HG03558 (cell line): ENCODE measurements around the gene SLC13A4.

Experiments used
- ATAC-seq: cut with Tn5 transposase; IDR thresholded peaks from one replicate; pipeline ENCODE4 v1.9.1; 2021; ENCODE audit warnings: moderate number of reproducible peaks; ENCODE audit not compliant: unreplicated experiment; ENCODE audit errors: extremely low read depth

The SLC13A4 gene

GRCh38 chr7:135721198-135721820 lies 6.7 kb downstream of the SLC13A4 start:
- no peak for ATAC-seq

DNA sequence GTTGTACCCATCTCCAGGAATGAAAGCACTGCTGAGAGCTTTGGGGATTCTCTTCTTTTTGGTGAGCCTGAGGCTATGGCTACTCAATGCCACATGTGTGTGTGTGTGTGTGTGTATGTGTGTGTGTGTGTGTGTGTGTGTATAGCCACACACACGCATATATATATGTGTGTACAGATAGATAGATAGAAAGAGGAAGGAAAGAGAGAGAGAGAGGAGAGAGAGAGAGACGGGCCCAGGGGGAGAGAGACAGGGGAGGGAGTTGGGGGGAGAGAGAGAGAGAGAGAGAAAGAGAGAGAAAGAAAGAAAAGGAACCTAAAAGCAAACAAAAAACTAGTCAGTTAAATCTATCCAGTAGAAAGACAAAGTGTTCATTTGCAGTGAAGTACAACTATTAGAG lies 8.3 kb downstream of the SLC13A4 start:
- ATAC-seq: no peak

GRCh38 chr7:135718794-135719437 lies 9.1 kb downstream of the SLC13A4 start:
- no peak for ATAC-seq

- ATAC-seq: no peak
Observed at GRCh38 chr7:135718219-135718618, 9.8 kb downstream of the SLC13A4 start.

GRCh38 chr7:135717693-135718092 lies 10.3 kb downstream of the SLC13A4 start:
- ATAC-seq: no peak

DNA sequence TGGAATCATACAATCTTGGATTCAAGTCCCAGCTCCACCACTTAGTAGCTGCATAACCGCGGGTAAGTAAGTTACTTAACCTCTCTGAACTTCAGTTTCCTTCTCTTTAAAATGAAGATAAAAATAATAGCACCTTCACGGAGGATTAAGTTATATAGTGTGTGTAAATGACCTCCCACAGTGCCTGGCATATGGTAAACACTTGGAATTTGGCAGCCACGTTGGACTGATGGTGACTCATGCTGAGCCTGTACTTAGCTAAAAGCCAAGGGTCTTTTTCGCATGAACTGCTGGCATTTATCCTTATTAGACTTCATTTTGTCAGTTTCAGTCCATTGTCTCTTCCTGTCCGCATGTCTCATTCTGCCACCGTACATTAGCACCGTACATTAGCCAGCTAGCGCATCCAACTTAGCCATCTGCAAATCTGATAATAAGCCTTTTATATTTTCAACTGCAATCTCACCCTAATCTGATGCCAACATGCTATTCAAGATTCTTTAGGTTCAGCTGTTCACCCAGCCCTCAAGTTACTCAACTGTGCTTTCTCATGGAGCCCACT lies 11.2 kb downstream of the SLC13A4 start:
- no peak for ATAC-seq

GRCh38 chr7:135715673-135716072 lies 12.3 kb downstream of the SLC13A4 start:
- ATAC-seq: no peak

DNA sequence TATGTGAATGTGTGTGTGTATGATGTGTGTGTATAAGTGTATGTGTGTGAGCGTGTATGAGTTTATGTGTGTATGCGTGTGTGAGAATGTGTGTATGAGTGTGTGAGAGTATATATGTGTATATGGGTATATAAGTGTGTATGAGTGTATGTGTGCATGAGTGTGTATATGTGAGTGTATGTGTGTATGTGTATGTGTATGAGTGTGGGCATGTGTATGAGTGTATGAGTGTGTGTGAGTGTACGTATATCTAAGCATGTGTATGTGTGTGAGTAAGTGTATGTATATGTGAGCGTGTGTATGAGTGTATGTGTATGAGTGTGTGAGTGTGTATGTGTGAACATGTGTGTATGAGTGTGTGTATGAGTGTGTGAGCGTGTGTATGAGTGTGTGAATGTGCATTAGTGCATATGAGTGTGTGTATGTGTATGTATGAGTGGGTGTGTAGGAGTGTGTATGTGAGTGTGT lies 12.9 kb downstream of the SLC13A4 start:
- ATAC-seq: no peak

- ATAC-seq: no peak
Observed at GRCh38 chr7:135714534-135715009, 13.4 kb downstream of the SLC13A4 start.

GRCh38 chr7:135713836-135714470 lies 14.0 kb downstream of the SLC13A4 start:
- ATAC-seq: no peak

- ATAC-seq: no peak
Observed at GRCh38 chr7:135712796-135713195, 15.2 kb downstream of the SLC13A4 start.

- no peak for ATAC-seq
Observed at GRCh38 chr7:135712182-135712782, 15.7 kb downstream of the SLC13A4 start.

DNA sequence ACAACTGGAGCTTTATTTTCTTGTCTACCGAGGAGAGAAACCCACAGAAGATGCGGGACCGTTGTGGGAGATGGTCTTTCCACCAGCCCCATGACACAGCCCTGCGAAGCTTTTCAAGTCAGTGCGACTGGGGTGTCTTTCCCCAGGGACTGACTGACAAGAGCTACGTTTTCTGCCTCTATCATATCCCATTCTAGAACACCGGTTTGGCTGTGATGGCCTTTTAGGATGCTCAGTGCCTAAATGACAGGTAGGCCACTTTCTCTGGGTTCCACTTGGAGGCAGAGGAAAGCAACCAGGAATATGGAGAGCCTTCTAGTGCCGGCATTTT lies 16.9 kb downstream of the SLC13A4 start:
- no peak for ATAC-seq

- no peak for ATAC-seq
Observed at GRCh38 chr7:135710417-135711138, 17.4 kb downstream of the SLC13A4 start.

DNA sequence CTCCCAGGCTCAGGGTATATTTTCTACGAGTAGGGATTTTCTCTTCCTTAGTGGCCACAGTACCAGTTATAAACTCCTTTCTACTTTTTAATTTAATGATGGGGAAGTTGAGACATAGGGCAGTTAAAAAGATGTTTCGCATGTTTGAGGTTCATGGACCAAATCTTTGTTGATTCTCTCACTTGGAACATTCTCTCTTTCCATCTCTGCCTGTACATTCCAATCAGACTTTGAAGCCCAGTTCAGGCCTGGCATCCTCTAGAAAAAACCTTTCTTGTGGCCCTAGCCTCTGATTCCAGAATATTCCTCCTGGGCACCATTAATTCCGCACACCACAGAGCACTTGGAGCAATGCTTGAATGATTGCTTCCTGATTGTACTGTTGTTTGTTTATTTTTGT lies 18.5 kb downstream of the SLC13A4 start:
- ATAC-seq: no peak

DNA sequence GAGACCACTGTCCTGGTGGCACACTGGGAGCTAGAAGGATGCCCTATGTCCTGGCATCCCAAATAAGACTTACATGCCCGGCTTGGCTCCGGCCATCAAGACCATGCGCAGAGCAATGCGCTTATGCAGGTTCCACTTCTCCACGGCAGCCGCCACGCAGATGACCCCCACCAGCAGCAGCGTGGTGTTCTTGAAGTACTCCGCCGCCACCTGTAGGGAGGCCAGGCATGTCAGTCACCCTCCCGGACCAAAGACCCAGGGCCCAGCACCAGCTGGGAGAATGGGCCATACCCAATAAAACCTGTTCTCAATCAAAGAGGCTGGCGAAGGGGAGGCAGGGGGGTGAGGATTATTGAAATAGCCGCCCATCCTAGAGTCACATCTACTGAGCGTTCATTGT lies 19.9 kb downstream of the SLC13A4 start:
- ATAC-seq: no peak

DNA sequence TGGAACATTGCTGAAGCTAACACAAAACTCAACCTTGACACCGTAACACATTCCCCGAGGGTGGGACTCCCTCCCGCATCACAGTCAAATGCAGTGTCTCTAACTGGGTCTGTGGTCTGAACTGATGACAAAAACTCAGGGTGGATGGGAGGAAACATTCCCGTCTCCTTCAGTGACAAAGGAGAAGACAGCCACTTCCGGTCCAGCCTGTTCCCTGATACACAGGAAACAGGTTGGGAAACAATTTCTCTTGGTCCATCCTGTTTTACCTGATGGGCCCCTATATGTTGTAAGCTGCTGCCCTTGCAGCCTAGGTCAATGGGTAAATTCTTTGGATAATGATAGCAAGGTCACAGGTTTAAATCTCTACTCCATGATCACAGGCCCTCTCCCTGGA lies 20.4 kb downstream of the SLC13A4 start:
- no peak for ATAC-seq

DNA sequence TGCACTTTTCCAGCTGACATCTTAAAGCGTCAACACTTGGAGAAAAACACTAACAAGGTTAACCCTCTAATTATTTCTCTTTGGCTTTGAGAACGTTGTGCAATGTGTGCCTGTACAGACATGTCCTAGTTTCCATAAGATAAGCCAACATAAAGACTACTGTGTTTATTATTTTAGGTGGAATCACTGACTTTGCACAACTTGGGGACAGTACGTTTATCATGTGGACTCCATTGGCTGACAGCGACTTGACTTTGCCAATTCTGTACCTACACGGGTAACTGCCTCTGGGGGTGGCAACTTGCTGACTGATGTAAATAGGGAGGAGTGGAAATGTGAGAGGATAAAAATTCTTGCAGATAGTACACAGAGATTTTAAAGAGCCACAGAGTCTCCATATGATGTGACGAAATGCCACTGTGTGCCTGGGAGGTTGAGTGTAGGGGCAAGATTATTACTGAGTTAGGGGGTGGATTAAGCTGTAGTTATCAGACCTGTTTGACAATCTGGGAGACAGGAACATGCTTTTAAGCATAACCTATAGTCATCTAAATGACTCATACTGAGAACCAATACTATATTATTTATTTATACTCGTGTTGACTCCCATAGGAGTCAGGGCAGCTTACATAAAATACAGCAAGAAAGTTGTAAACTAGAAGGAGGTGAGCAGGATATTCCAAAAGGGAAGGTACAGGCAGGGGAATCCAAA lies 21.0 kb downstream of the SLC13A4 start:
- ATAC-seq: no peak

DNA sequence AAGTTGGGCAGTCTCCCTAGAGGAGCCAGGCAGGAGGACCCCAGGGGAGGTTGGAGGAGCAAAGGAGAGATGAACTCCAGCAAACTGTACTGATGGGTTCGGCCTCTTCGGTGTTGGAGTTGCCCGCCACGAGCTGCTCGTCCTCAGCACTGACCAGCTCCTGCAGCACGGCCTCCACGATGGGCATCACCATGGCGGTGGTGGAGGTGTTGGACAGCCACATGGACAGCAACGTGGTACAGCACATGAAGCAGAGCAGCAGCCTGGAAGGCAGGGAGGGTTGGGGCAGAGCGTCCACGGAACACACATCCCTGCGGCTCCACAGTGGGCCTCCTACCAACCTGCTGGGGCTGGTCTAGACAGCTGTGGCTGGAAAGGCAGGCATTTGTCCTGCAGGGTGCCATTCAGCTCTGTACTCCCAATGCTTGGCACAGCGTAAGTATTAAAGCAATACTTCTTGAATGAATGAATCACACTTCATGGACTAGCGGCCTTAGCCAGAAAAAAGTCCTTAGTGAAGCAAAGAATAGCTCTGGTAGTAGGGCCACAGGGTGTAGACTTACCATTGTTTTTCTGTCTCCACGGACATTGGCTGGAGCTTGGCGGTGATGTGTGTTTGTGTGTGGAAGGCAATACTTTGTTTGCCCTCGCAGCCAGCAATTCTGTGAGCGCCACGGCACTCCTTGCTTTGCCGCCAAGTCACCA lies 21.8 kb downstream of the SLC13A4 start:
- ATAC-seq: no peak
